HG03280 (cell line): Measurements from ENCODE around the gene STRADA.

Experiments used
- ATAC-seq: cut with Tn5 transposase; IDR thresholded peaks from one replicate; pipeline ENCODE4 v1.9.1; 2021; ENCODE audit warnings: mild to moderate bottlenecking, moderate library complexity; ENCODE audit not compliant: unreplicated experiment

Gene STRADA, protein sequence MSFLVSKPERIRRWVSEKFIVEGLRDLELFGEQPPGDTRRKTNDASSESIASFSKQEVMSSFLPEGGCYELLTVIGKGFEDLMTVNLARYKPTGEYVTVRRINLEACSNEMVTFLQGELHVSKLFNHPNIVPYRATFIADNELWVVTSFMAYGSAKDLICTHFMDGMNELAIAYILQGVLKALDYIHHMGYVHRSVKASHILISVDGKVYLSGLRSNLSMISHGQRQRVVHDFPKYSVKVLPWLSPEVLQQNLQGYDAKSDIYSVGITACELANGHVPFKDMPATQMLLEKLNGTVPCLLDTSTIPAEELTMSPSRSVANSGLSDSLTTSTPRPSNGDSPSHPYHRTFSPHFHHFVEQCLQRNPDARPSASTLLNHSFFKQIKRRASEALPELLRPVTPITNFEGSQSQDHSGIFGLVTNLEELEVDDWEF

GRCh38 chr17:63741408-63742173, at the start of gene STRADA:
Gene STRADA, minus strand, starts transcription at chr17:63741799. Its CDS starts 13,430 bp downstream, at chr17:63728369.
- ATAC-seq, result peak; percentile 91

DNA sequence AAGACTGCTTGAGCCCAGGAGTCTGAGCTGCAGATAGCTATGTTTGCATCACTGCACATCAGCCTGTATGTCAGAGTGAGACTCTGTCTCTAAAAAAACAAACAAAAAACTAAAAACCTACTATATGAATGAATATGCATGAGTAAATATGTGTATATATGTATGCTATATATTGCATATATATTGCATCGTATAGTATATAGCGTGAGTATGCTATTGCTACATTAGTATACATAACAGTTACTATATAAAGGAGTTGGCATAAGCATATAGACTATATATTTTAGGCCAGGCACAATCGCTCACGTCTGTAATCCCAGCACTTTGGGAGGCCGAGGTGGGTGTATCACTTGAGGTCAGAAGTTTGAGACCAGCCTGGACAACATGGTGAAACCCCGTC, 48.5 kb upstream of the STRADA start:
- ATAC-seq, result no peak

DNA sequence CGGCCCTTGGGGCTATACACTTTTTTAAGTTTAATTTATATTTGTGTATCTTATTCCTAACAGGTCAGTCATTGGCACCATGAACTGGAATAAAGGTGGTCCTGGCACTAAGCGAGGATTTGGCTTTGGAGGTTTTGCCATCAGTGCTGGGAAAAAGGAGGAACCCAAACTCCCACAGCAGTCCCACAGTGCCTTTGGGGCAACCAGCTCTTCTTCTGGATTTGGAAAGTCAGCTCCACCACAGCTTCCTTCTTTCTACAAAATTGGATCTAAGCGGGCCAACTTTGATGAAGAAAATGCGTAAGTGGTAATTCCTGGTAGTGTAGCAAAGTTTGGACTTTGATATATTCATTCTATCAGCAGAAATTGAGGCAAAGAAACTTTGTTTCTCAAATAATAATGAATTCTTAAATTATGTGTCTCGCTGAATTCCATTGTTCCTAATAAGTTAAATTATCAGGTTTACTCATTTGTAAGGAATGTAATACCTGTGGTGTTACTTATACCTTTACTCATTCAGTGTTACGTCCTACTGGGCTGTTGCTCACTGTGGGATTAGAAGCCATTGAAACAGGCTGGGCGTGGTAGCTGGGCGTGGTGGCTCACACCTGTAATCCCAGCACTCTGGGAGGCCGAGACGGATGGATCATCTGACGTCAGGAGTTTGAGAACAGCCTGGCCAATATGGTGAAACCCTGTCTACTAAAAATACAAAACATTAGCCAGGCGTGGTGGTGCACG, 45.5 kb upstream of the STRADA start:
- no peak for ATAC-seq

GRCh38 chr17:63786117-63786516, 44.5 kb upstream of the STRADA start:
- no peak for ATAC-seq

DNA sequence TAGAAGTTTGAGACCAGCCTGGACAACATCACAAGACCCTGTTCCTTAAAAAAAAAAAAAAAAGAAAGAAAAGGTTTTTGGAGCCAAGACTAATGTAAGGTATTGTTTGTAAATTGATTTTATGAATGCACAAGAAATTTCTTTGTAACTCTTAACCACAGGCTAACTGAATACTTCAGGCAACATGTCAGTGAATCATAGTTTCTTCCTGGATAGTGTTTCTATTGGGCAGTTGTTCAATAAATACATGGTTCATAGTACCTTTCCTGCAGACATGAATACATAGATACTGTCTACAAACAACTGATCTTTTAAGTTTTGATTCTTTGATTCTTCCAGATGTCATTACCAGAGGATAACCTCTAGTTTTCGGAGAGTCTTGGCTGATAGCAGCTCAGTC, 44.0 kb upstream of the STRADA start:
- ATAC-seq, result no peak

GRCh38 chr17:63783522-63783921, 41.9 kb upstream of the STRADA start:
- ATAC-seq, result no peak

- ATAC-seq, result no peak
Observed at GRCh38 chr17:63780928-63781327, 39.3 kb upstream of the STRADA start.

GRCh38 chr17:63780507-63780906, 38.9 kb upstream of the STRADA start:
- no peak for ATAC-seq

DNA sequence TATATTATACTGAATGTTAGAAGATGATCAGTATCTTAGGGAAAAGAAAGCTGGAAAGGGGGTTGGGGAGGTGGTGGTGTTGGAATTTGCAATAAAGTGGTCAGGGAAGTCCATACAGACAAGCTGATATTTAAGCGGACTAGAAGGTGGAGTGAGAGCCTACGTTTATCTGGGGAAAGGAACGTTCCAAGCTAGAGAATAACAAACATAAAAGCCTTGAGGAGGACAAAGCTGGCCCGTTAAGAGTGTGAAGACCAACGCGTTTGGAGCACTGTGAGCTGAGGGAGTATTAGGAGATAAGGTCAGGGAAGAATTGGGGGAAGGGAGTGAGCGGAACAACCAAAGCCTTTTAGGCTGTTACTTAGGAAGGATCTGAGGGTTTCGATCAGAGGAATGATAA, 33.8 kb upstream of the STRADA start:
- no peak for ATAC-seq

DNA sequence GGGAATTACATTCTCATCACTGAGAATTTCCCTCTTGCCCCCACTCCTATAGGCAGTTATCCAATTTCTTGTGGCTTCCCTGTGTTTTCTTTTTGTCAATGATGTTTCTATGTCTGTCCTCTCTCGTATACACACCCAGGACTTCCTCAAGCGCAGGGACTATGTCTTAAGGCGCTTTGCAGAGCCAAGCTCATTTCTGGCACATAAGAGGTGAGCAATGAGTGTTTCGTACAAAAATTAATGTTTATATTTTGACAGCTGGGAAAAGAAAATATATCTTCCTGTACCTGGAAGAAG, 33.3 kb upstream of the STRADA start:
- ATAC-seq, result no peak

GRCh38 chr17:63774141-63774968, 32.8 kb upstream of the STRADA start, which contains the start of gene DDX42:
Gene DDX42, plus strand, starts transcription at chr17:63774170. Its CDS starts 12,880 bp downstream, at chr17:63787050.
- ATAC-seq, result peak; percentile 1

DNA sequence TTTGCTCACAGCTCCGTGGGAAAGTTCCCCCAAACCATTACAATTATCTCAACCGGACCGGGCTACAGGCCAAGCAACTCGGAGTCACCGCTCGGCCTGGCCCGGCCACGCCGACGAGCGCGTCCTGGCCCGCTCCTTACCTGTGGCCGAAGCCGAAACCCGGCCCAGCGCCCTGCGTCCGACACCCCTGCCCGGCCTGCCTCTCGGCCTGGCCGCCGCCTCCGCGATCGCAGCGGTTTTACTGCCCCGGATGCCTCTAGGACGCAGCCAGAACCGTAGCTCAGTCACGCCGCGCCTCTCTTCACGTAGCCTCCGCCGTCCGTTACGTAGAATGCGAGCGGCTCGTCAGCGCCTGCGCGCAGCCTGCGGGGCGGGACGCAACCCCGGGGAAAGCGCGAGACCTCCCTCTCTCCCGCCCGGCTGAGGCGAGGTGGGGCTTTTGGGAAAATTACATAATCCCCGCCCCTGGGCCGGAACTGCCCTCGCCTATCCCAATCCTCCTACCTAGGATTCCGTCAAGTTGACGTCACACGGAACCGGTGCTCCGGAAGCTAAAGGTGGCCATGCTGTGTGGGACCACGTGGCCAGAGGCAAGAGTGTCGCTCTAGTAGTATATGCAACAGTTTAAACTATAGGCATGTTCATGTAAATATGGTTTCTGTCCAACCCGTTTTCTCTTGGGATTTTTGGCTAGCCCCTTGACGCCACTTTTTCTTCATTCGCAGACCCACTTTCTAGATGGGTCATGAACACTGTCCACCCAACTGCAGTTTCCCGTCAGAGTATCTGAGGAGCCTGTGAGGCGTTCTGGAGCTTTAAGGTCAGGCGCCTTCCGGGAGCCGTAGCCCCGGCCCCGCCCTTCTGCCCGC, 31.9 kb upstream of the STRADA start, which contains the start of gene CCDC47:
Gene CCDC47, minus strand, starts transcription at position 326 of the 869 bp plus-strand sequence. CDS start 7,422 bp downstream, outside the sequence.
- ATAC-seq, result peak; percentile 84

- ATAC-seq, result no peak
Observed at GRCh38 chr17:63772801-63773271, 31.2 kb upstream of the STRADA start.

GRCh38 chr17:63768433-63768832, 26.8 kb upstream of the STRADA start:
- no peak for ATAC-seq

DNA sequence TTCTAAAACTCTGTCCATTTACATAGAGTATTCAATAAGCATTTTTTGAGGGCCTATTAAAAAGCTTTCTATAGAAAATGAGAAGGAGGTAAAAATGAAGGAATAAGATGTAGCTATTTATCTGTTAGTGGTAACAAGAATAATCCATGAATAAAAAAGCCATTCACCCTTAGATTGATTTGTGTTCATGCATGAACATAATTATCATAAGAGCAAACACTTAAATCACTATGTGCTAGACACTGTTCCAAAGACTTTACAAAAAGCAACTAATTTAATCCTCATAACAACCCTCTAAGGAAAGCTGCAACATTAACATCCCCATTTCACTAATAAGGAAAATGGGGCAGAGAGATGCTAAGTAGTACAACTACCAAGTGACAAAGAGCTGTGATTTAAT, 25.2 kb upstream of the STRADA start:
- no peak for ATAC-seq

DNA sequence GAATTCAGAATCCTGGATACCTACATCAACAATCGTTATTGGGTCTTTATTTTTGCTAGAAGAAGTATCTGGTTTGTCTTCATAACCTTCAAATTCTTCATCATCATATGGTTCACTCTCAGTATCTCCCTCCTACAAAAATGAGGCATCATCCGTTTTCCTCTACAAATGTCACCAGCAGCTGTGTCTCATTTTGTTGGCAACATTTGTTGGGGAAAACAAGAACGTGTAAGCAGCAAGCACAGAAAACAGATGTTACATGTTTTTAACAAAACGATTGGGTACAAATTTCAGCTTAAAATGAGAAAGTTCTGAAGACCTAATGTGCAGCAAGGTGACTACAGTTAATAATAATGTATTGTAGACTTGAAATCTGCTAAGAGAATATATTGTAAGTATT, 23.1 kb upstream of the STRADA start:
- ATAC-seq, result no peak

DNA sequence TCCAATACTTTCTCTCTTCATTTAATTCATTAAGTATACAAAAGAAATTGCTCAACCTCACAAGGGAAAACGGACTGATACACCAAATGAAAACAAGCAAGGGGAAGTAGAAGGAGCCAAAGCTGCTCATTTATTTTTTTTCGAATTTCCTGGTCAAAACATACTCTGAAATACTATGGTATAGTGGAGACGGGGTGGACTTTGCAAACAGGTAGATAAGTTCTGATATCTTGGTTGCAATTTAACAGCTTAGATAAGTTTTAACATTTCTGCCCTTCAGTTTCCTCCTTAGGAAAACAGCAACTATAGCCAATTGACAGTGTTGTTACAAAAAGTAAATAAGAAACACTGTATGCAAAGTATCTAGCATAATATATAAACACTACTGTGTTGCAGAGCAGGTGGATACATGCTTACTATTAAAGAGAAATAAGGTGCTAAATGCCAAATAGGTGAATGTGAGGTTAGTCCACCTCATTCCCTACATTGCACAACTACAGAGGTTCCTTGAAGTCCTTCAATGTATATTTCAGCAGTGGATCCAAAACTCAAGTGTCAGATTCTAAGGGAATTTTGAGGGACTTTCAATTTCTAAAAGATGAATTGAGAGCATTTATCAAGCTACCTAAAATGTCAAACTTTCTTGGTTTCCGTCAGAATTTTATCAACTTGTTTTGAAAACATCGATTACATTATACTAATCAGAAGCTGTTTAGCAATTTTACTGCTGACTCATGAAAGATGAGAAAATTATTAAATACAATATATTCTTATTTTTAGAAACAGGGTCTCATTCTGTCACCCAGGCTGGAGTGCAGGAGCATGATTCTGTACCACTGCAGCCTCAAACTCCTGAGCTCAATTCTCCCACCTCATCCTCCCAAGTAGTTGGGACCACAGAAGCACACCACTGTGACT, 20.8 kb upstream of the STRADA start:
- ATAC-seq, result no peak

- no peak for ATAC-seq
Observed at GRCh38 chr17:63760771-63761539, 19.4 kb upstream of the STRADA start.
